Testis (tissue), 2 donors: ENCODE data around the gene PPP1R14C.

Experiments used
- CTCF ChIP-seq, 3 experiments: fragments of 450-650 bp in 2 of 3; fragments of 200-600 bp in 1 of 3; sonication (generic) in 1 of 3; IDR thresholded peaks; one replicate each; pipeline ENCODE4 v1.5.1; 2016 to 2019; ENCODE audit warnings: antibody characterized with exemption in 3 of 3, mild to moderate bottlenecking in 2 of 3, moderate library complexity in 1 of 3
- POLR2A ChIP-seq: fragments of 450-650 bp; IDR thresholded peaks from one replicate; pipeline ENCODE4 v1.6.1; 2017; ENCODE audit warnings: antibody characterized with exemption, mild to moderate bottlenecking, moderate library complexity

GRCh38 chr6:150296890-150297289, 154.0 kb downstream of the PPP1R14C start:
- TF ChIP-seq POLR2A (no peak), CTCF (IDR thresholded peaks at IDR 0.05) (no peak)
